OCI-LY1 (cell line): ENCODE measurements around the gene DIPK1C.

Source experiments
- H2AFZ ChIP-seq: fragments of 200-600 bp; sonication (generic), shearing (Covaris generic); 2 replicates; pipeline ENCODE4 v1.6.0; 2014; ENCODE audit warnings: antibody characterized with exemption, mild to moderate bottlenecking, low read length
- H3F3A ChIP-seq: fragments of 200-600 bp; sonication (generic), shearing (Covaris generic); 2 replicates; pipeline ENCODE4 v1.6.0; 2014; ENCODE audit warnings: mild to moderate bottlenecking, antibody characterized with exemption, low read length, moderate library complexity; ENCODE audit not compliant: insufficient read depth
- H3K27ac ChIP-seq: fragments of 200-600 bp; sonication (generic); 2 replicates; pipeline ENCODE4 v1.5.1; 2014; ENCODE audit warnings: low read length, mixed run types, mild to moderate bottlenecking, low read depth; ENCODE audit not compliant: poor library complexity, severe bottlenecking
- H3K27me3 ChIP-seq: fragments of 200-600 bp; sonication (generic); 2 replicates; pipeline ENCODE4 v1.6.0; 2014; ENCODE audit warnings: antibody characterized with exemption, mild to moderate bottlenecking, low read length, moderate library complexity; ENCODE audit not compliant: insufficient read depth
- H3K36me3 ChIP-seq: fragments of 200-600 bp; sonication (generic); 2 replicates; pipeline ENCODE4 v1.6.1; 2014; ENCODE audit warnings: mild to moderate bottlenecking, antibody characterized with exemption, low read length, moderate library complexity, mixed read lengths; ENCODE audit not compliant: insufficient read depth
- H3K4me1 ChIP-seq: fragments of 200-600 bp; sonication (generic); 2 replicates; pipeline ENCODE4 v1.5.1; 2014; ENCODE audit warnings: mild to moderate bottlenecking, low read length, moderate library complexity; ENCODE audit not compliant: insufficient read depth, severe bottlenecking
- H3K4me2 ChIP-seq: fragments of 200-600 bp; sonication (generic), shearing (Covaris generic); 2 replicates; pipeline ENCODE4 v1.6.1; 2014; ENCODE audit warnings: low read length
- H3K4me3 ChIP-seq: fragments of 200-600 bp; sonication (generic); 2 replicates; pipeline ENCODE4 v1.5.1; 2014; ENCODE audit warnings: low read length, low read depth, mild to moderate bottlenecking, mixed read lengths; ENCODE audit not compliant: poor library complexity, severe bottlenecking
- H3K79me2 ChIP-seq: fragments of 200-600 bp; shearing (Covaris generic); 2 replicates; pipeline ENCODE4 v1.6.1; 2016; ENCODE audit warnings: mixed run types, low read length, mixed read lengths; ENCODE audit not compliant: insufficient read depth
- H3K9ac ChIP-seq: fragments of 200-600 bp; sonication (generic), shearing (Covaris generic); 2 replicates; pipeline ENCODE4 v1.6.1; 2014; ENCODE audit warnings: mild to moderate bottlenecking, low read length, mixed read lengths
- H3K9me2 ChIP-seq: fragments of 200-600 bp; sonication (generic), shearing (Covaris generic); 2 replicates; pipeline ENCODE4 v1.6.1; 2014; ENCODE audit warnings: low read depth, mild to moderate bottlenecking, low read length, mixed read lengths
- H3K9me3 ChIP-seq: fragments of 200-600 bp; shearing (Covaris generic); 2 replicates; pipeline ENCODE4 v1.6.1; 2014; ENCODE audit warnings: low read length, mixed read lengths
- H4K20me1 ChIP-seq: fragments of 200-600 bp; sonication (generic), shearing (Covaris generic); 2 replicates; pipeline ENCODE4 v1.6.0; 2016; ENCODE audit warnings: mild to moderate bottlenecking, low read length; ENCODE audit not compliant: insufficient read depth
- EZH2 ChIP-seq: fragments of 200-600 bp; sonication (generic), shearing (Covaris generic); IDR thresholded peaks from 2 replicates; pipeline ENCODE4 v1.8.0; 2017; ENCODE audit warnings: borderline replicate concordance, mixed run types, mild to moderate bottlenecking, antibody characterized with exemption, low read length, moderate library complexity, mixed read lengths
- TF ChIP-seq, protein P1 (sequence below): fragments of 200-600 bp; sonication (generic), shearing (Covaris generic); IDR thresholded peaks from 2 replicates; pipeline ENCODE4 v1.5.1; 2017; ENCODE audit warnings: mild to moderate bottlenecking, antibody characterized with exemption, low read length, moderate library complexity, mixed read lengths

The DIPK1C gene

DNA sequence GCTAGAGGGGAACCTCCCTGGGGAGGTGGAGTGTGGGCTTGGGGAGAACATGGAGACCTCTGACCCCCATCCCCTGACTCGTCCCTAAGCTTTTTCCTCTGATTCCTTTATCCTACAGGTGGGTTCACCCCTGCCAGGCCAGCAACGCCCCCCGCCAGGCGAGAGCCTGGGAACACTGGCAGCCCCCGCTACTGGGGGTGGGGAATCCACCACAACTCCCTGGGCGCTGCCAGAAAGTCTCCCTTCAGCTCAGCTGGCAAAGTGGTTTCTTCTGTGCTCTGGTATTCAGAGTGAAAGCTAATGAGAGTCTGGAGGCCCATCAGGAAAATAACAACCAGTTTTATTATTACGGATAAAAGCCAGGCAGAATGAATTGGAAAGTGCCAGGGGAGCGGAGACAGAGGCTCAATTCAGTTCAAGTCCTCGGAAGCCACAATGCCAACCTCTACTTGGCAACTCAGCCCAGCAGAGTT, 2.8 kb downstream of the DIPK1C start:
- no peaks in the 10 kb centered on the region for H3K9me2 ChIP-seq
- H3F3A ChIP-seq = no peaks in the 10 kb centered on the region
- TF ChIP-seq, protein P1, sequence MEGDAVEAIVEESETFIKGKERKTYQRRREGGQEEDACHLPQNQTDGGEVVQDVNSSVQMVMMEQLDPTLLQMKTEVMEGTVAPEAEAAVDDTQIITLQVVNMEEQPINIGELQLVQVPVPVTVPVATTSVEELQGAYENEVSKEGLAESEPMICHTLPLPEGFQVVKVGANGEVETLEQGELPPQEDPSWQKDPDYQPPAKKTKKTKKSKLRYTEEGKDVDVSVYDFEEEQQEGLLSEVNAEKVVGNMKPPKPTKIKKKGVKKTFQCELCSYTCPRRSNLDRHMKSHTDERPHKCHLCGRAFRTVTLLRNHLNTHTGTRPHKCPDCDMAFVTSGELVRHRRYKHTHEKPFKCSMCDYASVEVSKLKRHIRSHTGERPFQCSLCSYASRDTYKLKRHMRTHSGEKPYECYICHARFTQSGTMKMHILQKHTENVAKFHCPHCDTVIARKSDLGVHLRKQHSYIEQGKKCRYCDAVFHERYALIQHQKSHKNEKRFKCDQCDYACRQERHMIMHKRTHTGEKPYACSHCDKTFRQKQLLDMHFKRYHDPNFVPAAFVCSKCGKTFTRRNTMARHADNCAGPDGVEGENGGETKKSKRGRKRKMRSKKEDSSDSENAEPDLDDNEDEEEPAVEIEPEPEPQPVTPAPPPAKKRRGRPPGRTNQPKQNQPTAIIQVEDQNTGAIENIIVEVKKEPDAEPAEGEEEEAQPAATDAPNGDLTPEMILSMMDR = no peak
- TF ChIP-seq EZH2 = no peak
- no peaks in the 10 kb centered on the region for H3K4me1 ChIP-seq
- 0 out of 2 replicates have a peak, but pooled peaks cover 3% of the 10 kb centered on the region for H3K27me3 ChIP-seq
- no peaks in the 10 kb centered on the region for H3K36me3 ChIP-seq
- no peak overlapping the region for H3K4me3 ChIP-seq
- H3K4me2 ChIP-seq = no peak overlapping the region
- H3K79me2 ChIP-seq = no peaks in the 10 kb centered on the region
- H2AFZ ChIP-seq = no peak overlapping the region
- H3K27ac ChIP-seq = no peak overlapping the region
- no peaks in the 10 kb centered on the region for H4K20me1 ChIP-seq
- no peaks in the 10 kb centered on the region for H3K9me3 ChIP-seq
- H3K9ac ChIP-seq = no peak overlapping the region

DNA sequence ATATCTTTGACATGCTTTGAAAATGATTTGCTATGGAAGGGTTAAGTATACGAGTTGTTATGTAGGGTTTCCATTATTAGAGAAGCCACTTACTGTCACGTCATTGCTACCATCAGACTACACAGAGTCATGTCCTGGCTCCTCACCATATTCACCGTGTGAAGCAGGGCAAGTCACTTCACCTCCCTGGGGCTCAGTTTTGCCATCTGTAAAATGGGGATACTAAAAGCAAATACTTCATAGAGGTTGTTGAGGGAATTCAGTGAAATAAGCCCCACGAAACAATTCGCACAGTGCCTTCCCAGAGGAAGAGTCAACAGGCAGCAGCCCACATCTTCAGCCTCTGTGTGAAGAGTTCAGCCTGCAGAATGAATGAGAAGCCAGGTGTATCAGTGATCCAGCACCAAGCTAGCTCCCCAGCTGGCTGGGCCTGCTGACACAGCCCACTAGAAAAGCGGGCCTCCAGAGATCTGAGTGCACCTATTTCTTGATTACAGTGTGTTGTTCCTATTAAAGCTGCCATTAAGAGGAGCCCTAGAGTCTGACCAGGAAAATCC, 3.4 kb downstream of the DIPK1C start:
- Histone ChIP-seq H3K9me2 (no peaks in the 10 kb centered on the region), H3K4me2 (no peak overlapping the region), H3K27me3 (0 out of 2 replicates have a peak, but pooled peaks cover 3% of the 10 kb centered on the region), H3K27ac (no peak overlapping the region), H3K4me1 (no peaks in the 10 kb centered on the region), H2AFZ (no peak overlapping the region), H4K20me1 (no peaks in the 10 kb centered on the region), H3K9me3 (no peaks in the 10 kb centered on the region), H3K36me3 (no peaks in the 10 kb centered on the region), H3K79me2 (no peaks in the 10 kb centered on the region), H3F3A (no peaks in the 10 kb centered on the region), H3K4me3 (no peak overlapping the region), H3K9ac (no peak overlapping the region)
- TF ChIP-seq EZH2 = no peak
- TF ChIP-seq, protein P1 = no peak

DNA sequence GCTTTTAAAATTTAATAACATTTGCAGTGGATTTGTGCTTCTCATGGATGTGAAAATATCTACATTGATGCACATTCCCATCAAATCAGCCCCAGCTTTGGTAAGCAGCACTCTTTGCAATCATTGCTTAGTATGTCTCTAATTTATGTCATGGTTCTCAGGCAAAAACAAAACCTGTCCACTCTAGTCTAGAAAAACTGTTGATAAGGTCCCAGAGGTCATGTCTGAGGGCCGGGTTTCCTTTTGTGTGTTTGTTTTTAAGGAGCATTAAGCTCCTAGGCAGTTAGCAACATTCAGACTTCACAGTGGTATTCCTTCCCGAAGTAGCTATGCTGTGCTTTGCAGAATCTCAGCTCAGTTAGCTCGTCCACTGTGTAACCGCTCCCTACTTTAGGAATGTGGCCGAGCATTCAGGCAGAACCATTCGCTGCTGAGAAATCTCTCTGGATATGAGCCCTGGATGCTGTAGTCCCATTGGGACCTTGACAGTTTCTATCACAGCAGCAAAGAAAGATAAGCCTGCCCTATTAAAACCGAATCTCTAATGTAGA, 4.0 kb downstream of the DIPK1C start:
- TF ChIP-seq EZH2 = no peak
- TF ChIP-seq, protein P1 = no peak
- H3K9me2 ChIP-seq = no peaks in the 10 kb centered on the region
- no peaks in the 10 kb centered on the region for H3K36me3 ChIP-seq
- no peaks in the 10 kb centered on the region for H3K4me1 ChIP-seq
- no peak overlapping the region for H3K4me2 ChIP-seq
- H4K20me1 ChIP-seq = no peaks in the 10 kb centered on the region
- H3K79me2 ChIP-seq = no peaks in the 10 kb centered on the region
- no peaks in the 10 kb centered on the region for H3K9me3 ChIP-seq
- H2AFZ ChIP-seq = no peak overlapping the region
- 0 out of 2 replicates have a peak, but pooled peaks cover 3% of the 10 kb centered on the region for H3K27me3 ChIP-seq
- H3K27ac ChIP-seq = no peak overlapping the region
- H3K4me3 ChIP-seq = no peak overlapping the region
- no peaks in the 10 kb centered on the region for H3F3A ChIP-seq
- H3K9ac ChIP-seq = no peak overlapping the region
